H1 (cell line): Measurements from ENCODE around the gene RPS21. TPM values are rescaled to one million over a fixed set of nuclear protein-coding genes. Genes with fewer than 3 reads are reported as not detected.

ENCODE experiments used
- ATF3 ChIP-seq: IDR thresholded peaks from 2 replicates; pipeline ENCODE4 v1.6.1; 2011; ENCODE audit warnings: low read depth, mild to moderate bottlenecking, low read length; ENCODE audit not compliant: insufficient read depth
- CBX5 ChIP-seq: fragments of 300-800, 300-1000 bp; sonication (generic); IDR thresholded peaks from 2 replicates; pipeline ENCODE4 v1.7.1; 2016; ENCODE audit warnings: antibody characterized with exemption, low read length, low read depth
- CTCF ChIP-seq, 3 experiments: IDR thresholded peaks; 1 replicate in 2 of 3; 2 replicates in 1 of 3; pipeline versions ENCODE4 v1.5.1 to v1.6.1; 2011; ENCODE audit warnings: low read length in 3 of 3, mild to moderate bottlenecking in 3 of 3, inconsistent platforms in 2 of 3, low read depth in 1 of 3, moderate library complexity in 1 of 3; ENCODE audit not compliant: insufficient read depth in 1 of 3; ENCODE audit errors: control extremely low read depth in 1 of 3
- SAP30 ChIP-seq: fragments of 300-600 bp; sonication (generic); IDR thresholded peaks from 2 replicates; pipeline ENCODE4 v1.7.1; 2012; ENCODE audit warnings: low read length, moderate library complexity, mild to moderate bottlenecking, inconsistent platforms; ENCODE audit not compliant: insufficient read depth, insufficient replicate concordance
- SP1 ChIP-seq: IDR thresholded peaks from 2 replicates; pipeline ENCODE4 v1.6.1; 2011; ENCODE audit warnings: low read depth, low read length
- SP2 ChIP-seq: IDR thresholded peaks from 2 replicates; pipeline ENCODE4 v1.6.1; 2012; ENCODE audit warnings: mild to moderate bottlenecking, low read length, inconsistent platforms
- polyA plus RNA-seq, 7 experiments: library from polyadenylated mRNA; depleted of rRNA in 3 of 7; stranded (reverse) in 5 of 7; unstranded in 2 of 7; fragments of >200 nt in 5 of 7; fragments of 200-250 nt in 2 of 7; gene quantifications; 1 replicate in 5 of 7; 2 replicates in 1 of 7; 4 replicates in 1 of 7; pipeline versions ENCODE4 v1.2.1 to v1.2.3, GENCODE V29; 2011 to 2013; ENCODE audit warnings: missing spikeins in 2 of 7, mixed read lengths in 2 of 7
- total RNA-seq: library from RNA; stranded (reverse); fragmentation: NEBNext Ultra II Directional; extraction: Animal tissue kit (Norgen Biotek cat#: 25700); gene quantifications from 2 replicates; pipeline ENCODE4 v1.2.1, GENCODE V29; 2021

RPS21 gene
- total and polyA plus RNA-seq, 2 of the 8 experiments (the other 6 are each of a cell fraction or from before 2014, with no cell fraction given) = 1,787 to 7,219 TPM

GRCh38 chr20:62405981-62406513 is 19.1 kb downstream of the RPS21 start (continued):
- no peak for TF ChIP-seq CTCF (IDR thresholded peaks at IDR 0.05; ENCODE audit: control extremely low read depth in 1 of 3, insufficient read depth in 1 of 3, low read depth in 1 of 3, low read length in 3 of 3)
- no peak for TF ChIP-seq SP1
- no peak for TF ChIP-seq SAP30
- no peak for TF ChIP-seq ATF3
- no peak for TF ChIP-seq SP2
- TF ChIP-seq CBX5 = no peak
- TF ChIP-seq, all 59 proteins: peak for 0
